Right ventricle myocardium inferior (tissue), 1 donor: ENCODE measurements around the gene TXNL1. TPM values are rescaled to one million over a fixed set of nuclear protein-coding genes. Genes with fewer than 3 reads are reported as not detected.

Experiments
- total RNA-seq: library from RNA; stranded (reverse); fragmentation: NEBNext Ultra II Directional; extraction: Animal tissue kit (Norgen Biotek cat#: 25700); gene quantifications from one replicate; pipeline ENCODE4 v1.2.1, GENCODE V29; 2021
- donor health status: DM: no; HTN: yes; CAD: no; lungs with severe emphysema.

The TXNL1 gene
- total RNA-seq, 1 donor from 2014 or later: 106 TPM

Other genes with a start within 250 kb of the TXNL1 start
- 21.8 TPM for gene WDR7, start 12.8 kb upstream of the TXNL1 start, total RNA-seq